Fibroblast of pulmonary artery (primary cell): ENCODE data around the gene TUT7.

ENCODE experiments used
- DNase-seq: peaks from one replicate; pipeline ENCODE4 v3.0.0-alpha.2; 2010; ENCODE audit warnings: low read depth
- H3K4me3 ChIP-seq: replicated peaks from 2 replicates; pipeline ENCODE4 v1.5.1; 2011; ENCODE audit warnings: low read depth, mild to moderate bottlenecking, control low read depth, low read length, moderate library complexity
- TF ChIP-seq, protein P1 (sequence below): IDR thresholded peaks from 2 replicates; pipeline ENCODE4 v1.5.1; 2011; ENCODE audit warnings: mild to moderate bottlenecking, control low read depth, low read length, inconsistent platforms; ENCODE audit errors: missing control alignments

Gene TUT7

DNA sequence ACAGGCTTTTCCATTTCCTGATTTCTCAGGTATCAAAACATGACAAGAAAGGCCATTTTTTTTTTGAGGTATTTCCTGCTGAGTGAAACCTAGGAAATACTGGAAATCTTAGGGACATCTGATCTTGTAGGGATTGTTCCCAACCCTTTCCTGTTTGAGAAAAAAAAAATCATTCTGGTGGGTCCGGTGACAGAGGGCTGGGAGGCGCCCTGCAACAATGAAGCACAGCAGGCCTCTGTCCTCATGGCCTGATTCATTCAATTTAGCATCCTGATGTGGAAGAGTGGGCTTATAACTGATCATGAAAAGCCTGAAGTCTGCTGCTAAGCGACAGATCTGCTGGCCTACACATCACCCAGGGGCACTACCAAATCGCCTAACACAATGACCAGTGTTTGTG is 91.7 kb downstream of the TUT7 start:
- DNase-seq = no peak
- TF ChIP-seq, protein P1, sequence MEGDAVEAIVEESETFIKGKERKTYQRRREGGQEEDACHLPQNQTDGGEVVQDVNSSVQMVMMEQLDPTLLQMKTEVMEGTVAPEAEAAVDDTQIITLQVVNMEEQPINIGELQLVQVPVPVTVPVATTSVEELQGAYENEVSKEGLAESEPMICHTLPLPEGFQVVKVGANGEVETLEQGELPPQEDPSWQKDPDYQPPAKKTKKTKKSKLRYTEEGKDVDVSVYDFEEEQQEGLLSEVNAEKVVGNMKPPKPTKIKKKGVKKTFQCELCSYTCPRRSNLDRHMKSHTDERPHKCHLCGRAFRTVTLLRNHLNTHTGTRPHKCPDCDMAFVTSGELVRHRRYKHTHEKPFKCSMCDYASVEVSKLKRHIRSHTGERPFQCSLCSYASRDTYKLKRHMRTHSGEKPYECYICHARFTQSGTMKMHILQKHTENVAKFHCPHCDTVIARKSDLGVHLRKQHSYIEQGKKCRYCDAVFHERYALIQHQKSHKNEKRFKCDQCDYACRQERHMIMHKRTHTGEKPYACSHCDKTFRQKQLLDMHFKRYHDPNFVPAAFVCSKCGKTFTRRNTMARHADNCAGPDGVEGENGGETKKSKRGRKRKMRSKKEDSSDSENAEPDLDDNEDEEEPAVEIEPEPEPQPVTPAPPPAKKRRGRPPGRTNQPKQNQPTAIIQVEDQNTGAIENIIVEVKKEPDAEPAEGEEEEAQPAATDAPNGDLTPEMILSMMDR = no peak

DNA sequence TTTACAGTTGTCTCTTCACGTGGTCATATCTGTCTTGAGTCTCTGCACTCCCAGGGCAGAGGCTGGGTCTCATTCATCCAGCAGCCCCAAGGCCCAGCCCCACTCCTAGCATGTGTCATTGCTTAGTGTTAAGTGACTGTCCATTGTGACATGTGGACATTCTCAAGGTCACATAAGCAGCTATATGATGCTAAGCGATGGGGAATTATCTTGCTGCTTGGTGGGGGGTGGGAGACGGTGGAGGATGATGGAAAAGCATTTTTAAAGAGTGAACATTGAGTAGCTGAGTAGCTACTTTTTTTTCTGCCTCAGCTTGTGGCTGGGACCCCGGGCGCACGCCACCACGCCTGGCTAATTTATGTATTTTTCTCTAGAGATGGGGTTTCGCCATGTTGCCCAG is 94.7 kb downstream of the TUT7 start, which contains the start of gene C9orf153:
Gene C9orf153, minus strand, starts transcription at position 101 of the 400 bp plus-strand sequence. CDS start 30,054 bp downstream, outside the sequence.
- no peak for DNase-seq
- TF ChIP-seq, protein P1 = no peak
- no peak within 1 kb of the TSS for H3K4me3 ChIP-seq

More for the DNA sequence above, 91.7 kb downstream of the TUT7 start:
- no peak overlapping the region for H3K4me3 ChIP-seq

DNA sequence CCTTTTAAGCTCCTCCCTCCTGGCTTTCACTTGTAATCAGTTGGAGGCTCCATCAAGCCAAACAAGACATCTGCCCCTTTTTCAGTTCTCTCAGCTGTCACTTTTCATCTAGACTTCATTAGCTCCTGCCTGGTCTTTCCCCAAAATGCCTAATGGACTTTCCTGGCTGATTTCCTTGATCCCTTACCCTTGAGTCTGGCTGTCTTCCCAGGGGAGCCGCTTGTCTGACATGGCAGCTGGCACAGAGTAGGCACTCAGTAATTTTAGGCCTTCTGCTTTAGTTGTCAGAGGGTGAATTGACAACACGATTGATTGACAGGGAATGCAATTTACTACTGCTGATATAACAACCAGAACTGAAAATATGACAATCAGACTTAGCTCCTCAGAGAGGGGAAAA is 96.8 kb downstream of the TUT7 start:
- DNase-seq = no peak
- no peak overlapping the region for H3K4me3 ChIP-seq
- TF ChIP-seq, protein P1 = no peak

DNA sequence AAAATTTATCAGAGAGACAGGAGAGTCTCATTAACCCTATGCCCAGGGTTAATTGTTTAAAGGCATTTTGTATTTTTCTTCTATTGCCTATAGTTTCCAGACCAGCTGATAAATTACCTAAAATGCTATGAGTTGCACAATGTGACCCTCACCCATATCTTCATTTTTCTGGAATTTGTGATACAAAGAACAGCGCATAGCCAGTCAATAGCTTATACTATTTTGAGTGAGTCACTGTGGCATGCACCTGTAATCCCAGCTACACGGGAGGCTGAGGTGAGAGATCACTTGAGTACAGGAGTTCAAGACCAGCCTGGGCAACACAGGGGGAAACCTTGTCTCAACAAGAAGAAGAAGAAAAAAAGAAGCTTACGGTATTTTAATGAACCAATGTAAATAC is 97.6 kb downstream of the TUT7 start:
- DNase-seq = no peak
- no peak overlapping the region for H3K4me3 ChIP-seq
- TF ChIP-seq, protein P1 = no peak

DNA sequence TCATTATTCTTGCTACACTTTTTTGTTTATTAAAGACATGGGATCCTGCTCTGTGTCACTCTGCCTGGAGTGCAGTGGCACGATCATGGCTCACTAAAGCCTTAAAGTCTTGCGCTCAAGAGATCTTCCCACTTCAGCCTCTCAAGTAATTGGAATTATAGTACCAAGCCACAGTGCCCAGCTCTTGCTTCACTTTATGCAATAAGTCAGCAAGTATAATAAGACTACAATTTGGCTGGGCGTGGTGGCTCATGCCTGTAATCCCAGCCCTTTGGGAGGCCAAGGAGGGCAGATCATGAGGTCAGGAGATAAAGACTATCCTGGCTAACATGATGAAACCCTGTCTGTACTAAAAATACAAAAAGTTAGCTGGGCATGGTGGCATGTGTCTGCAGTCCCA is 100.6 kb downstream of the TUT7 start:
- TF ChIP-seq, protein P1 = no peak
- no peak overlapping the region for H3K4me3 ChIP-seq
- no peak for DNase-seq

DNA sequence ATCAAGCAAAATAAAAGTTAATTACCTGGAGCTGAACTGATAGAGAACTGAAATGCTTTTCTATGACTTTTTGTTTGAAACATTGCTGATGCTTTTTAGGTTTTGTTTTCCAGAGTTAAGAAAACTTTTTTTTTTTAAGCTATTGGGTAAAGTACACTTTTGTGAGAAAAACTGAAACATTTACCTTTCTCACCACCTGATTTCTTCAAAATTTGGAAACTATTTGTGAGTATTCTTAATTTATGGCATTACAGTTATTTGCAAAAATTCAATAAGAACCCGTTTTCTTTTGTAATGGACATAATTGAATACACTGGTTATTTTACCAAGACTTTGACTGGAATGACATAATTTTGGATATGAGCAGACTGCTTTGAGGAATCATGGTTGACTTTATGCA is 101.3 kb downstream of the TUT7 start:
- DNase-seq = no peak
- TF ChIP-seq, protein P1 = no peak
- H3K4me3 ChIP-seq = no peak overlapping the region

DNA sequence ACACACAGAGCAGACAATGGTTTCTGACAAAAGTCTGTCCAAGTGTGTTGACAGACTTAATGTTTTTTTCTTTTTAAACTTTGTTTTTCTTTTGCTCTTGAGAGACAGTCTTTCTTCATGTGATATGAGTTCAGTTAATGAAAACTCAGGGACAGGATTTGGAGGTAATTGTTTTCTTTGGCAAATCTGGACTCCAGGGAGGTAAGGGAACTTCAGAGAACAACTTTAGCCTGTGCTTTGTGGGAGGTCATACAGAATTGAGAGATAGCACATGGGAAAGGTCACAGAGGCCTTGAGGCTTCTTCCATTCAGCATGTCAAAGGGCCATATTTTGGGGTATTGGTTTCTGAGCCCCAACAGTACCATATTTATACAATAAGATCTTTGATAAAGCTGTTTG is 104.1 kb downstream of the TUT7 start:
- TF ChIP-seq, protein P1 = no peak
- no peak overlapping the region for H3K4me3 ChIP-seq

More for the DNA sequence above, 104.1 kb downstream of the TUT7 start:
- DNase-seq = no peak
